Upper lobe of right lung (tissue), 1 donor: ENCODE results near the gene KRTAP5-7. TPM values are rescaled to one million over a fixed set of nuclear protein-coding genes. Genes with fewer than 3 reads are reported as not detected.
"Not testable (repeated sequence)": the region's sequence is repeated elsewhere in the genome, so short reads cannot be mapped to it uniquely, and the experiment has no call there.

Experiments used
- ATAC-seq: fragments of 200-7000 bp; cut with Tn5 transposase; one replicate; pipeline ENCODE4 v1.9.1; 2020; ENCODE audit warnings: mild to moderate bottlenecking, moderate library complexity
- DNase-seq: peaks from one replicate; pipeline ENCODE4 v3.0.0-alpha.2; 2020
- H3K27ac ChIP-seq: fragments of 200-600 bp; one replicate; pipeline ENCODE4 v1.8.0; 2022
- H3K27me3 ChIP-seq: fragments of 200-600 bp; one replicate; pipeline ENCODE4 v1.8.0; 2022; ENCODE audit warnings: mild to moderate bottlenecking
- H3K36me3 ChIP-seq: fragments of 200-600 bp; one replicate; pipeline ENCODE4 v1.8.0; 2022
- H3K4me1 ChIP-seq: fragments of 200-600 bp; one replicate; pipeline ENCODE4 v1.8.0; 2022
- H3K4me3 ChIP-seq: fragments of 200-600 bp; one replicate; pipeline ENCODE4 v1.8.0; 2022; ENCODE audit warnings: mild to moderate bottlenecking
- H3K9me3 ChIP-seq: fragments of 200-600 bp; one replicate; pipeline ENCODE4 v1.8.0; 2022
- intact Hi-C: fragments of 100-400 bp; cut with DNase I; formaldehyde crosslinking; loops from one replicate; pipeline ENCODE4 v1.11.0; 2022
- total RNA-seq: library from RNA; stranded (reverse); fragmentation: NEBNext Ultra II Directional; extraction: Animal tissue kit (Norgen Biotek cat#: 25700); gene quantifications from one replicate; pipeline ENCODE4 v1.2.1, GENCODE V29; 2021
- TF ChIP-seq, protein P1 (sequence below): fragments of 200-600 bp; IDR thresholded peaks from one replicate; pipeline ENCODE4 v1.8.0; 2022; ENCODE audit warnings: antibody characterized with exemption
- donor health status: DM: no; HTN: yes; CAD: no; lungs with severe emphysema.

Gene KRTAP5-7
- total RNA-seq, 1 donor from 2014 or later: 0.46 TPM

- no peaks in the 10 kb centered on the region for H3K4me1 ChIP-seq
- intact Hi-C loops: no loop called here
- TF ChIP-seq, protein P1, sequence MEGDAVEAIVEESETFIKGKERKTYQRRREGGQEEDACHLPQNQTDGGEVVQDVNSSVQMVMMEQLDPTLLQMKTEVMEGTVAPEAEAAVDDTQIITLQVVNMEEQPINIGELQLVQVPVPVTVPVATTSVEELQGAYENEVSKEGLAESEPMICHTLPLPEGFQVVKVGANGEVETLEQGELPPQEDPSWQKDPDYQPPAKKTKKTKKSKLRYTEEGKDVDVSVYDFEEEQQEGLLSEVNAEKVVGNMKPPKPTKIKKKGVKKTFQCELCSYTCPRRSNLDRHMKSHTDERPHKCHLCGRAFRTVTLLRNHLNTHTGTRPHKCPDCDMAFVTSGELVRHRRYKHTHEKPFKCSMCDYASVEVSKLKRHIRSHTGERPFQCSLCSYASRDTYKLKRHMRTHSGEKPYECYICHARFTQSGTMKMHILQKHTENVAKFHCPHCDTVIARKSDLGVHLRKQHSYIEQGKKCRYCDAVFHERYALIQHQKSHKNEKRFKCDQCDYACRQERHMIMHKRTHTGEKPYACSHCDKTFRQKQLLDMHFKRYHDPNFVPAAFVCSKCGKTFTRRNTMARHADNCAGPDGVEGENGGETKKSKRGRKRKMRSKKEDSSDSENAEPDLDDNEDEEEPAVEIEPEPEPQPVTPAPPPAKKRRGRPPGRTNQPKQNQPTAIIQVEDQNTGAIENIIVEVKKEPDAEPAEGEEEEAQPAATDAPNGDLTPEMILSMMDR: no peak
- no peaks in the 10 kb centered on the region for H3K9me3 ChIP-seq
- no peaks in the 10 kb centered on the region for H3K36me3 ChIP-seq
- no peak overlapping the region for H3K27ac ChIP-seq
- no peaks in the 10 kb centered on the region for H3K27me3 ChIP-seq
- H3K4me3 ChIP-seq: no peak overlapping the region
- no peak for ATAC-seq
- DNase-seq: no peak
Measured at GRCh38 chr11:71538666-71538990, 11.6 kb downstream of the KRTAP5-7 start.

DNA sequence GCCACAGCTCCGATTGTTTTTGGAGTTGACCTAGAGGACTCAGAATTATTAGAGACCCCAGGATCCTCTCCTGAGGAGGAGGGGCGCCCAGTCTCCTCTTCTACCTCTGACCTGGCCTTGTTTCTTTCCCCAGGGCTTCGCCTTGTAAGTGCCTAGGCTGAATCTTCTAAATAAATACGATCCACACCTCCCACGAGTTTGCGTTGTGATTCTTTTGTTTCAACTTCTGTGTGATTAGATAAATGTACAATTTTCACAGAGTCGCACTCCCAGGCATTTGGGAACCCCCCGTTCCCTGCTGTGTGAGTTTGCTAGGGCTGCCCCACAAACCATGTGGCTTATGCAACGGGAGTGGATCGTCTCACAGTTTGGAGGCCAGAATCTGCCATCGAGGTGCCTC is 11.9 kb downstream of the KRTAP5-7 start:
- Histone ChIP-seq H3K27ac (no peak overlapping the region), H3K4me3 (no peak overlapping the region), H3K36me3 (no peaks in the 10 kb centered on the region), H3K27me3 (no peaks in the 10 kb centered on the region), H3K4me1 (no peaks in the 10 kb centered on the region), H3K9me3 (no peaks in the 10 kb centered on the region)
- DNase-seq: peak; percentile 26
- TF ChIP-seq, protein P1: no peak
- no peak for ATAC-seq
- intact Hi-C loops: no loop called here

- H3K9me3 ChIP-seq, H3K4me1 ChIP-seq, H3K27me3 ChIP-seq, ATAC-seq, intact Hi-C loops, H3K27ac ChIP-seq, H3K4me3 ChIP-seq, H3K36me3 ChIP-seq: not testable (repeated sequence)
- DNase-seq: peak; percentile 34
Measured at GRCh38 chr11:71539971-71540370, 12.9 kb downstream of the KRTAP5-7 start.

DNA sequence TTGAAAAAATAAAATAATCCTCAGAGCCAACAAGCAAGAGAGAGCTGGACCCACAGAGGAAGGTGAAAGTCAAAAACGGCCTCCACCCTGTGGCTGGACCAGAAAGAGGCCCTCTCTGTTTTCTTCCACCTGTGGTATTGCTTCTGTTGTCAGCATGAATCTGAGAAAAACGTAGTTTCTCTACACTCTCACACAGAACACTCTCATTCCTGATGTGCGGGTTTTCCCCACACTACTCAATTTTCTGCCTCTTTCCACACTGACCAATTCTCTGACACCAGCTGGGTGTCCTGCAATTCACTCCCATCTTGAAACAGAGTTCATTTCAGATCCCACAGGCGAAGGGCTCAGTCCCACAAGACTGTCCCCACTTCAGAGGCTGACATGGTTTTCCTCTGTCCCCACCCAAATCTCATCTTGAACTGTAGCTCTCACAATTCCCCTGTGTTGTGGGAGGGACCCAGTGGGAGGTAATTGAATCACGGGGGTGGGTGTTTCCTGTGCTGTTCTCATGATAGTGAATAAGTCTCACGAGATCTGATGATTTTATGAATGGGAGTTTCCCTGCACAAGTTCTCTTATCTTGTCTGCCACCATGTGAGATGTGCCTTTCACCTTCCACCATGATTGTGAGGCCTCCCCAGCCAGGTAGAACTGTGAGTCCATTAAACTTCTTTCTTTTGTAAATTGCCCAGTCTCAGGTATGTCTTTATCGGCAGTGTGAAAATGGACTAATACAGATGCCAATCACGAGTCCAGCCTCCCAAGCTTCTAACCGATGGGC is 13.6 kb downstream of the KRTAP5-7 start:
- H3K27me3 ChIP-seq, H3K9me3 ChIP-seq, H3K4me3 ChIP-seq, H3K27ac ChIP-seq, H3K36me3 ChIP-seq, intact Hi-C loops, H3K4me1 ChIP-seq, DNase-seq, ATAC-seq: not testable (repeated sequence)

- DNase-seq (no peak), ATAC-seq (no peak)
- intact Hi-C loops: no loop called here
- H3K9me3 ChIP-seq: no peaks in the 10 kb centered on the region
- TF ChIP-seq, protein P1: no peak
- H3K27me3 ChIP-seq: no peaks in the 10 kb centered on the region
- H3K27ac ChIP-seq: no peak overlapping the region
- H3K4me1 ChIP-seq: no peaks in the 10 kb centered on the region
- no peaks in the 10 kb centered on the region for H3K36me3 ChIP-seq
- H3K4me3 ChIP-seq: no peak overlapping the region
Measured at GRCh38 chr11:71542382-71542781, 15.3 kb downstream of the KRTAP5-7 start.

- Histone ChIP-seq H3K9me3 (no peaks in the 10 kb centered on the region), H3K27me3 (no peaks in the 10 kb centered on the region), H3K27ac (no peak overlapping the region), H3K36me3 (no peaks in the 10 kb centered on the region), H3K4me3 (no peak overlapping the region), H3K4me1 (no peaks in the 10 kb centered on the region)
- DNase-seq (no peak), ATAC-seq (no peak)
- intact Hi-C loops: no loop called here
- TF ChIP-seq, protein P1: no peak
Measured at GRCh38 chr11:71542879-71543777, 16.1 kb downstream of the KRTAP5-7 start.
